ENCODE data around the gene CDH18.

CDH18 gene

GRCh38 chr5:19904766-19905165 lies 83.2 kb downstream of the CDH18 start:
- Histone ChIP-seq H3K4me1 (peaks cover 6% of the 10 kb centered on the region), H3K36me3 (no peaks in the 10 kb centered on the region), H3K4me3 (ENCODE audit: low read depth, low read length) (no peak overlapping the region), H3K9me3 (no peaks in the 10 kb centered on the region), H3K27me3 (no peaks in the 10 kb centered on the region)
- TF ChIP-seq CTCF (IDR thresholded peaks at IDR 0.05; ENCODE audit: low read depth, low read length) = no peak
- no peak for DNase-seq

GRCh38 chr5:19903611-19904010 lies 84.4 kb downstream of the CDH18 start:
- Histone ChIP-seq H3K36me3 (no peaks in the 10 kb centered on the region), H3K4me1 (peaks cover 3% of the 10 kb centered on the region), H3K27me3 (no peaks in the 10 kb centered on the region), H3K4me3 (ENCODE audit: low read depth, low read length) (no peak overlapping the region), H3K9me3 (no peaks in the 10 kb centered on the region)
- TF ChIP-seq CTCF (IDR thresholded peaks at IDR 0.05; ENCODE audit: low read depth, low read length) = no peak
- no peak for DNase-seq

- TF ChIP-seq CTCF (IDR thresholded peaks at IDR 0.05; ENCODE audit: low read depth, low read length) = no peak
- DNase-seq = no peak
Observed at GRCh38 chr5:19902316-19902934, 85.6 kb downstream of the CDH18 start.

GRCh38 chr5:19900269-19900668 lies 87.7 kb downstream of the CDH18 start:
- Histone ChIP-seq H3K9me3 (no peaks in the 10 kb centered on the region), H3K4me3 (ENCODE audit: low read depth, low read length) (no peak overlapping the region), H3K36me3 (no peaks in the 10 kb centered on the region), H3K27me3 (no peaks in the 10 kb centered on the region), H3K4me1 (peaks cover 3% of the 10 kb centered on the region)
- TF ChIP-seq CTCF (IDR thresholded peaks at IDR 0.05; ENCODE audit: low read depth, low read length) = no peak
- DNase-seq = no peak

More at GRCh38 chr5:19902316-19902934, 85.6 kb downstream of the CDH18 start:
- H3K4me3 ChIP-seq (ENCODE audit: low read depth, low read length) = no peak overlapping the region
- no peaks in the 10 kb centered on the region for H3K9me3 ChIP-seq
- peaks cover 3% of the 10 kb centered on the region for H3K4me1 ChIP-seq
- no peaks in the 10 kb centered on the region for H3K36me3 ChIP-seq
- H3K27me3 ChIP-seq = no peaks in the 10 kb centered on the region

- Histone ChIP-seq H3K36me3 (no peaks in the 10 kb centered on the region), H3K9me3 (no peaks in the 10 kb centered on the region), H3K27me3 (no peaks in the 10 kb centered on the region), H3K4me3 (ENCODE audit: low read depth, low read length) (no peak overlapping the region), H3K4me1 (peaks cover 8% of the 10 kb centered on the region)
- no peak for TF ChIP-seq CTCF (IDR thresholded peaks at IDR 0.05; ENCODE audit: low read depth, low read length)
- DNase-seq = no peak
Observed at GRCh38 chr5:19891658-19892057, 96.3 kb downstream of the CDH18 start.

GRCh38 chr5:19886123-19886917 lies 101.7 kb downstream of the CDH18 start:
- H3K9me3 ChIP-seq = no peaks in the 10 kb centered on the region
- H3K36me3 ChIP-seq = no peaks in the 10 kb centered on the region
- no peak for DNase-seq
- H3K27me3 ChIP-seq = no peaks in the 10 kb centered on the region
- H3K4me3 ChIP-seq (ENCODE audit: low read depth, low read length) = no peak overlapping the region
- no peak for TF ChIP-seq CTCF (IDR thresholded peaks at IDR 0.05; ENCODE audit: low read depth, low read length)
- peaks cover 8% of the 10 kb centered on the region for H3K4me1 ChIP-seq
